Ovary (tissue), 9 donors: Measurements from ENCODE around the gene PKD1L1. TPM values are rescaled to one million over a fixed set of nuclear protein-coding genes. Genes with fewer than 3 reads are reported as not detected.

ENCODE experiments used
- DNase-seq, 5 donors: peaks; one replicate each; pipeline ENCODE4 v3.0.0-alpha.2; 2019 to 2020
- H3K27ac ChIP-seq, 2 donors: fragments of 200-600 bp; one replicate each; pipeline versions ENCODE4 v1.5.1 to v1.8.0; 2019 to 2022
- H3K27me3 ChIP-seq: fragments of 200-600 bp; one replicate; pipeline ENCODE4 v1.8.0; 2022
- H3K36me3 ChIP-seq: fragments of 200-600 bp; sonication (generic); one replicate; pipeline ENCODE4 v1.5.1; 2019
- H3K4me1 ChIP-seq: one replicate; pipeline ENCODE4 v1.8.1; 2013; ENCODE audit warnings: mild to moderate bottlenecking, moderate library complexity; ENCODE audit not compliant: insufficient read depth
- H3K4me3 ChIP-seq: fragments of 200-600 bp; sonication (generic); one replicate; pipeline ENCODE4 v1.5.1; 2017
- H3K9me3 ChIP-seq, 2 donors: fragments of 200-600 bp in 1 of 2; sonication (generic) in 1 of 2; one replicate each; pipeline versions ENCODE4 v1.5.1 to v1.8.1; 2013 to 2019; ENCODE audit warnings: mild to moderate bottlenecking in 1 of 2, moderate library complexity in 1 of 2
- EP300 ChIP-seq: sonication (generic); formaldehyde crosslinking; IDR thresholded peaks from one replicate; pipeline ENCODE4 v1.6.1; 2017; ENCODE audit warnings: antibody characterized with exemption
- POLR2A ChIP-seq: fragments of 450-650 bp; IDR thresholded peaks from one replicate; pipeline ENCODE4 v1.6.1; 2017; ENCODE audit warnings: antibody characterized with exemption, mild to moderate bottlenecking, moderate library complexity
- WGBS, 3 donors: extraction: QIAGEN DNeasy Blood & Tissue Kit in 1 of 3; methylation state at CpG; one replicate each; pipeline versions ENCODE4 v1.1.5 to v1.1.7; 2013 to 2017; 5-methylcytosine and 5-hydroxymethylcytosine counted together
- intact Hi-C, 4 donors: fragments of 100-400 bp; cut with DNase I; formaldehyde crosslinking; loops; one replicate each; pipeline versions ENCODE4 v1.11.0 to v1.15.1; 2022 to 2023
- polyA plus RNA-seq, 2 donors: library from polyadenylated mRNA; stranded (reverse); fragments of 200-250 nt in 1 of 2; fragments of 350-450 nt in 1 of 2; fragmentation: Illumina TruSeq in 1 of 2; extraction: RNeasy Lipid Tissue Mini Kit (QIAGEN cat#74804) in 1 of 2; gene quantifications; one replicate each; pipeline ENCODE4 v1.2.3, GENCODE V29; 2013 to 2014
- total RNA-seq, 7 donors: library from RNA; depleted of rRNA in 2 of 7; stranded (reverse); fragments of >200 nt in 2 of 7; fragmentation: NEBNext Ultra II Directional in 3 of 7; extraction: Animal tissue kit (Norgen Biotek cat#: 25700) in 3 of 7; gene quantifications; one replicate each; pipeline versions ENCODE4 v1.1.0 to v1.2.4, GENCODE V29; 2016 to 2023
- TF ChIP-seq, protein P1 (sequence below), 3 donors: fragments of 450-650 bp in 2 of 3; fragments of 200-600 bp in 1 of 3; IDR thresholded peaks; one replicate each; pipeline versions ENCODE4 v1.5.1 to v1.8.0; 2016 to 2022; ENCODE audit warnings: antibody characterized with exemption in 3 of 3, mild to moderate bottlenecking in 1 of 3
- donor health status: DM: no; HTN: no; CAD: no; lungs with moderate emphysema.
- donor health status: DM: no; HTN: no; CAD: no.
- donor health status: Bipolar disorder and iron deficiency.
- donor health status: DM: yes; HTN: yes; CAD: no.
- donor health status: DM: no; HTN: no; CAD: no.
- donor health status: DM: yes; HTN: yes; CAD: no.

Gene PKD1L1
- total and polyA plus RNA-seq, 9 donors, result 0.11 to 0.48 (median 0.22) TPM

DNA sequence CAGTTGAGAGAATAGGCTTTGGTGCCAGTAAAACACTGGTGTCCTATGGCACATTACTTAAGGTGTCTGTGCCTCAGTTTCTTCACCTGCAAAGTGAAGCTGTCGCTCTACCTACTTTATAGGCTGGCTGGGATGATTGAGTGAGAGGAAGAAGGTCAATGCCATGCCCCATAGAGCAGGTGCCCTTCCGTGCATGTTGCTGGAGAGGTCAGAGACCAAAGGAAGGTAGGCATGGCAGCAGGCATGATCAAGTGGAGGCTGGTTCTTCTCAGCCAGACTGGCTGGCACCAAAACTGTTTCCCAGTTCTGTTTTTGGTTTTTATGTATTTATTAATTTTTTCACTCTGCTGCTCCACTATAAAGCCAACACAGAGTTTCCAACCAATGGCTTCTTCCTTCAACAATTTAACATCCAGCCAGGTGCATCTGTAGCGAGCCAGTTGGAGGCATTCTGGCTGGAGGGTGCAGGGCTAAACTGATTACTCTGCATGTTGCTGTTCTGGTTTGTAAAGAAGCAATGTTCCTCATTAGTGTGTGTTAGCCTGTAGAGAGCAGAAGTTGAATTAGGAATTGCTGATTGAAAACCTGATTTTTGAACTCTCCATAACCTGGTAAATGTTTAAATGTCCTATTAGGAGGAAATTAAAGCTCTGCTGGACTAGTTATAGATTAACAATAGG is 222.1 kb downstream of the PKD1L1 start:
- 94 to 97% (median 97%) methylated on average over 3 of the region's 3 CpGs for WGBS, 3 donors
- Histone ChIP-seq H3K4me3 (no peak overlapping the region), H3K27ac (no peak overlapping the region), H3K4me1 (no peaks in the 10 kb centered on the region), H3K36me3 (no peaks in the 10 kb centered on the region), H3K9me3 (no peaks in the 10 kb centered on the region), H3K27me3 (no peaks in the 10 kb centered on the region)
- intact Hi-C loops, result no loop called here
- TF ChIP-seq EP300, result no peak
- TF ChIP-seq POLR2A, result no peak
- TF ChIP-seq, protein P1, sequence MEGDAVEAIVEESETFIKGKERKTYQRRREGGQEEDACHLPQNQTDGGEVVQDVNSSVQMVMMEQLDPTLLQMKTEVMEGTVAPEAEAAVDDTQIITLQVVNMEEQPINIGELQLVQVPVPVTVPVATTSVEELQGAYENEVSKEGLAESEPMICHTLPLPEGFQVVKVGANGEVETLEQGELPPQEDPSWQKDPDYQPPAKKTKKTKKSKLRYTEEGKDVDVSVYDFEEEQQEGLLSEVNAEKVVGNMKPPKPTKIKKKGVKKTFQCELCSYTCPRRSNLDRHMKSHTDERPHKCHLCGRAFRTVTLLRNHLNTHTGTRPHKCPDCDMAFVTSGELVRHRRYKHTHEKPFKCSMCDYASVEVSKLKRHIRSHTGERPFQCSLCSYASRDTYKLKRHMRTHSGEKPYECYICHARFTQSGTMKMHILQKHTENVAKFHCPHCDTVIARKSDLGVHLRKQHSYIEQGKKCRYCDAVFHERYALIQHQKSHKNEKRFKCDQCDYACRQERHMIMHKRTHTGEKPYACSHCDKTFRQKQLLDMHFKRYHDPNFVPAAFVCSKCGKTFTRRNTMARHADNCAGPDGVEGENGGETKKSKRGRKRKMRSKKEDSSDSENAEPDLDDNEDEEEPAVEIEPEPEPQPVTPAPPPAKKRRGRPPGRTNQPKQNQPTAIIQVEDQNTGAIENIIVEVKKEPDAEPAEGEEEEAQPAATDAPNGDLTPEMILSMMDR (IDR thresholded peaks at IDR 0.05), result no peak
- DNase-seq, result no peak

DNA sequence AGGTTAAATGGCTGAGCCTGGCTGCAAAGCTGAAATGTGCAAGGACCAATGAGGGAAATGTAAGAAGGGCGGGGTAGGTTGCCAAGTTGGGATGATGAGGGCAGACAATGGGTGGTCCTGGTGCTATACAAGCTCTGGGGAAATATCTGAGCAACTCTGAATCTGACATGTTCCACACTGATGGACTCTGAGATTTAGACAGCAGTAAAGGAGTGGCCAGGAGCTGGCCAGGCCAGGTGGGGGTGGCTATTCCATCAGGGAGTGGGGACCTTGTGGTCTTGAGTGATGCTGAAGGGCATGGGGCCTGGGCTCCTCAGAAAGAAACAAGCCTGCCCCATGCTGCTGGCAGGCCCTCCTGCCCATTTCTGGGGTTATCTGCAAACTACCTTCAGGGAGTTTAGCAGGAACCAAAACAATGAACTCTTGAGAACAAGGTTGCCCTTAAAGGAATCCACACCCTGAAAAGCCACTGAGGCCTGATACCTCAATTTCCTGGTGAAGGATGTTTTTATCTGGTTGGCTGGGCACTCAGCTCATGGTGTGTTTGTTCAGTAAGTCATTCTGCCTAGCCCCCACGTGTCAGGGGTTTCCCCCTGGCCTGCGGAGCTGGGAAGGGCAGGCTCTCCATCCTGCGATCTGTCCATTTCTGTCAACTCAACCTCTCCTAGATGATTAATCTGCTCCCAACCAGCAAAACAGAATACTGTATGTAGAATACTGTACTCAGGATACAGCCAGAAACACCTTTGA is 223.1 kb downstream of the PKD1L1 start:
- Histone ChIP-seq H3K4me1 (peaks cover 5% of the 10 kb centered on the region), H3K9me3 (no peaks in the 10 kb centered on the region), H3K27ac (no peak overlapping the region), H3K36me3 (no peaks in the 10 kb centered on the region), H3K27me3 (no peaks in the 10 kb centered on the region), H3K4me3 (no peak overlapping the region)
- WGBS, 3 donors, result 83 to 88% (median 88%) methylated on average over 4 of the region's 4 CpGs
- no peak for DNase-seq
- no peak for TF ChIP-seq POLR2A
- TF ChIP-seq EP300, result no peak
- TF ChIP-seq, protein P1 (IDR thresholded peaks at IDR 0.05), result no peak
- intact Hi-C loops, result no loop called here

Other genes with a start within 250 kb of the PKD1L1 start
- 10 to 100 TPM; 10.3 to 27.2 (median 20.7) TPM for gene HUS1, start 31.1 kb upstream of the PKD1L1 start, total RNA-seq
- 10 to 100 TPM; 10.0 to 21.4 TPM for gene HUS1, start 31.1 kb upstream of the PKD1L1 start, polyA plus RNA-seq
- gene SUN3, start 80.6 kb upstream of the PKD1L1 start, total RNA-seq, result not detected
- not detected for gene SUN3, start 80.6 kb upstream of the PKD1L1 start, polyA plus RNA-seq
- 10 to 100 TPM in 1 of 7 donors, 1 to 10 TPM in 1, under 1 TPM in 3, not detected in 2; 0.30 to 18.6 (median 0.38) TPM for gene C7orf57, start 87.1 kb upstream of the PKD1L1 start, total RNA-seq
- gene C7orf57, start 87.1 kb upstream of the PKD1L1 start, polyA plus RNA-seq, result under 1 TPM in 1 of 2 donors, not detected in 1; 0.02 TPM
- gene UPP1, start 140.8 kb upstream of the PKD1L1 start, total RNA-seq, result 10 to 100 TPM in 2 of 7 donors, 1 to 10 TPM in 5; 5.4 to 13.5 (median 7.1) TPM
- 1 to 10 TPM; 5.9 to 8.0 TPM for gene UPP1, start 140.8 kb upstream of the PKD1L1 start, polyA plus RNA-seq
- 1 to 10 TPM in 1 of 7 donors, under 1 TPM in 6; 0.10 to 4.1 (median 0.45) TPM for gene ABCA13, start 223.0 kb upstream of the PKD1L1 start, total RNA-seq
- under 1 TPM; 0.02 to 0.05 TPM for gene ABCA13, start 223.0 kb upstream of the PKD1L1 start, polyA plus RNA-seq